ENCODE measurements around the gene STAM.

The STAM gene

GRCh38 chr10:17651896-17652295 lies 7.9 kb downstream of the STAM start:
- in situ Hi-C loops (cut with HindIII; ENCODE audit: low sequenced_read_pairs) = no loop called here
- H3K4me3 ChIP-seq (ENCODE audit: low read depth, low read length) = no peak overlapping the region

DNA sequence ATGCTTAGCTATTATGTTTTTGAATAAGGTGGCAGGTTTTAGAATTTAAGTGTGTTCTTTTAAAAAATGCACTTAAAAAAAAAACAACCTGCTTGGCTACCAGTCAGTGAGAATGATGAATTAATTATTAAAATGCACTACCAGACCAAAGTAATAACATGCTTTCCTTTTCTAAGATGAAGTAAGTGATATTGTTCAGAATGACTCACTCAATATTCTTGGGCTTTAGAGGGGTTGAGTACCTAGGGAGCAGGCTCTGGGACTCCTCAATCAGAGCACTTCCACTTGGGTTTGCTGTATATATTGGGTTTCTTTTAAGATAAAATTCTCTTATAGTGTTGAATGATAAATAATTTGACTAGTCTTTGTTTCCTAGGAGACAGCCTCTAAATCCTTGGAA lies 8.6 kb downstream of the STAM start:
- TF ChIP-seq, protein P1, sequence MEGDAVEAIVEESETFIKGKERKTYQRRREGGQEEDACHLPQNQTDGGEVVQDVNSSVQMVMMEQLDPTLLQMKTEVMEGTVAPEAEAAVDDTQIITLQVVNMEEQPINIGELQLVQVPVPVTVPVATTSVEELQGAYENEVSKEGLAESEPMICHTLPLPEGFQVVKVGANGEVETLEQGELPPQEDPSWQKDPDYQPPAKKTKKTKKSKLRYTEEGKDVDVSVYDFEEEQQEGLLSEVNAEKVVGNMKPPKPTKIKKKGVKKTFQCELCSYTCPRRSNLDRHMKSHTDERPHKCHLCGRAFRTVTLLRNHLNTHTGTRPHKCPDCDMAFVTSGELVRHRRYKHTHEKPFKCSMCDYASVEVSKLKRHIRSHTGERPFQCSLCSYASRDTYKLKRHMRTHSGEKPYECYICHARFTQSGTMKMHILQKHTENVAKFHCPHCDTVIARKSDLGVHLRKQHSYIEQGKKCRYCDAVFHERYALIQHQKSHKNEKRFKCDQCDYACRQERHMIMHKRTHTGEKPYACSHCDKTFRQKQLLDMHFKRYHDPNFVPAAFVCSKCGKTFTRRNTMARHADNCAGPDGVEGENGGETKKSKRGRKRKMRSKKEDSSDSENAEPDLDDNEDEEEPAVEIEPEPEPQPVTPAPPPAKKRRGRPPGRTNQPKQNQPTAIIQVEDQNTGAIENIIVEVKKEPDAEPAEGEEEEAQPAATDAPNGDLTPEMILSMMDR (IDR thresholded peaks at IDR 0.05; ENCODE audit: low read depth, low read length) = no peak
- H3K4me3 ChIP-seq (ENCODE audit: low read depth, low read length) = no peak overlapping the region
- no peak for DNase-seq (ENCODE audit: low read depth, low spot score)
- in situ Hi-C loops (cut with HindIII; ENCODE audit: low sequenced_read_pairs) = no loop called here

More at GRCh38 chr10:17651896-17652295, 7.9 kb downstream of the STAM start:
- TF ChIP-seq, protein P1 (IDR thresholded peaks at IDR 0.05; ENCODE audit: low read depth, low read length) = no peak
- DNase-seq (ENCODE audit: low read depth, low spot score) = no peak

- in situ Hi-C loops (cut with HindIII; ENCODE audit: low sequenced_read_pairs) = no loop called here
- H3K4me3 ChIP-seq (ENCODE audit: low read depth, low read length) = no peak overlapping the region
- DNase-seq (ENCODE audit: low read depth, low spot score) = no peak
- TF ChIP-seq, protein P1 (IDR thresholded peaks at IDR 0.05; ENCODE audit: low read depth, low read length) = no peak
These were observed 11.1 kb downstream of the STAM start for GRCh38 chr10:17655009-17655408.

GRCh38 chr10:17655567-17656146 lies 11.7 kb downstream of the STAM start:
- in situ Hi-C loops (cut with HindIII; ENCODE audit: low sequenced_read_pairs) = no loop called here
- no peak overlapping the region for H3K4me3 ChIP-seq (ENCODE audit: low read depth, low read length)
- TF ChIP-seq, protein P1 (IDR thresholded peaks at IDR 0.05; ENCODE audit: low read depth, low read length) = no peak
- no peak for DNase-seq (ENCODE audit: low read depth, low spot score)

DNA sequence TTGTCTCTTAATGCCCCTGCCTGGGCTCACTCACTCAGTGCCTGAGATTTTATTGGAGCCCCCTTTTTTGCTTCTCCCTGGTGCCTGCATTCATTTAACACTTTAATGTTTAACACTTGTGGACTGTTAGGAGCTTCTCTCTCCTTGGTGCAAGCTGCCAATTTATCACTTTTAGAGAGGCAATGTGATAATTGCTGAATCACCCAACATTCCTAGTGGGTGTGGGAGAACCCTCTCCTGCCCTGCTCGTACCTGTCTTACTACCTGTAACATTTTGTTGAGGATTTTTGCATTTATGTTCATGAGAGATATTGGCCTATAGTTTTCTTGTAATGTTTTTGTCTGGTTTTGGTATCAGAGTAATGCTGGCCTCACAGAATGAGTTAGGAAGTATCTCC lies 13.2 kb downstream of the STAM start:
- TF ChIP-seq, protein P1 (IDR thresholded peaks at IDR 0.05; ENCODE audit: low read depth, low read length) = no peak
- in situ Hi-C loops (cut with HindIII; ENCODE audit: low sequenced_read_pairs) = no loop called here
- no peak overlapping the region for H3K4me3 ChIP-seq (ENCODE audit: low read depth, low read length)
- DNase-seq (ENCODE audit: low read depth, low spot score) = no peak

- TF ChIP-seq, protein P1 (IDR thresholded peaks at IDR 0.05; ENCODE audit: low read depth, low read length) = no peak
- no peak overlapping the region for H3K4me3 ChIP-seq (ENCODE audit: low read depth, low read length)
- in situ Hi-C loops (cut with HindIII; ENCODE audit: low sequenced_read_pairs) = no loop called here
- no peak for DNase-seq (ENCODE audit: low read depth, low spot score)
These were observed 15.4 kb downstream of the STAM start for GRCh38 chr10:17659365-17659764.

All from astrocyte of the spinal cord (primary cell).